Liver (tissue), 9 donors: ENCODE results near the gene CRLF3. TPM values are rescaled to one million over a fixed set of nuclear protein-coding genes. Genes with fewer than 3 reads are reported as not detected.

ENCODE experiments used
- DNase-seq: peaks from one replicate; pipeline ENCODE4 v3.0.0-alpha.2; 2017; ENCODE audit warnings: low spot score
- H3K27ac ChIP-seq, 2 donors: one replicate each; pipeline ENCODE4 v1.7.0; 2013; ENCODE audit warnings: inconsistent platforms in 2 of 2, low read length in 2 of 2, control low read depth in 1 of 2, low read depth in 1 of 2, mild to moderate bottlenecking in 1 of 2
- H3K27me3 ChIP-seq, 4 donors: one replicate each; pipeline versions ENCODE4 v1.6.1 to v1.7.0; 2013; ENCODE audit warnings: low read length in 3 of 4, inconsistent platforms in 1 of 4, mild to moderate bottlenecking in 1 of 4, moderate library complexity in 1 of 4; ENCODE audit not compliant: control insufficient read depth in 4 of 4, insufficient read depth in 4 of 4
- H3K36me3 ChIP-seq, 4 donors: one replicate each; pipeline versions ENCODE4 v1.6.1 to v1.7.0; 2013; ENCODE audit warnings: low read length in 3 of 4, mild to moderate bottlenecking in 3 of 4, low read depth in 1 of 4, moderate library complexity in 1 of 4; ENCODE audit not compliant: control insufficient read depth in 4 of 4, insufficient read depth in 3 of 4
- H3K4me1 ChIP-seq, 4 donors: one replicate each; pipeline versions ENCODE4 v1.6.1 to v1.7.0; 2013; ENCODE audit warnings: low read length in 3 of 4, mild to moderate bottlenecking in 3 of 4, moderate library complexity in 1 of 4; ENCODE audit not compliant: control insufficient read depth in 4 of 4, insufficient read depth in 4 of 4
- H3K4me3 ChIP-seq, 3 donors: one replicate each; pipeline versions ENCODE4 v1.6.1 to v1.7.0; 2013; ENCODE audit warnings: low read length in 3 of 3, control low read depth in 1 of 3, low read depth in 1 of 3, mild to moderate bottlenecking in 1 of 3
- H3K9ac ChIP-seq, 2 donors: one replicate each; pipeline ENCODE4 v1.7.0; 2013; ENCODE audit warnings: low read length in 2 of 2, mild to moderate bottlenecking in 2 of 2, moderate library complexity in 2 of 2, control low read depth in 1 of 2, low read depth in 1 of 2
- H3K9me3 ChIP-seq, 4 donors: one replicate each; pipeline versions ENCODE4 v1.6.1 to v1.7.0; 2013; ENCODE audit warnings: low read length in 3 of 4; ENCODE audit not compliant: control insufficient read depth in 4 of 4
- EGR1 ChIP-seq, 2 donors: IDR thresholded peaks; 2 replicates each; pipeline ENCODE4 v1.6.1; 2016 to 2018; ENCODE audit warnings: antibody characterized with exemption in 2 of 2, low read depth in 2 of 2
- FOXA1 ChIP-seq: IDR thresholded peaks from 2 replicates; pipeline ENCODE4 v1.6.1; 2016; ENCODE audit warnings: antibody characterized with exemption
- FOXA2 ChIP-seq: IDR thresholded peaks from 2 replicates; pipeline ENCODE4 v1.6.1; 2016; ENCODE audit warnings: antibody characterized with exemption
- GABPA ChIP-seq, 2 donors: IDR thresholded peaks in 1 of 2; conservative IDR thresholded peaks in 1 of 2; 2 replicates each; pipeline ENCODE4 v1.6.1; 2016; ENCODE audit warnings: antibody characterized with exemption in 2 of 2, mild to moderate bottlenecking in 1 of 2, moderate library complexity in 1 of 2
- HNF4A ChIP-seq, 2 donors: conservative IDR thresholded peaks; 2 replicates each; pipeline ENCODE4 v1.6.1; 2016; ENCODE audit warnings: antibody characterized with exemption in 2 of 2, mild to moderate bottlenecking in 2 of 2
- HNF4G ChIP-seq: IDR thresholded peaks from 2 replicates; pipeline ENCODE4 v1.6.1; 2016; ENCODE audit warnings: antibody characterized with exemption
- JUND ChIP-seq, 2 donors: IDR thresholded peaks; 2 replicates each; pipeline ENCODE4 v1.6.1; 2016; ENCODE audit warnings: antibody characterized with exemption in 2 of 2
- NR2F2 ChIP-seq: IDR thresholded peaks from 2 replicates; pipeline ENCODE4 v1.6.1; 2016; ENCODE audit warnings: antibody characterized with exemption
- RAD21 ChIP-seq, 2 donors: IDR thresholded peaks; 2 replicates each; pipeline ENCODE4 v1.6.1; 2016; ENCODE audit warnings: antibody characterized with exemption in 2 of 2, mild to moderate bottlenecking in 2 of 2
- RXRA ChIP-seq, 2 donors: IDR thresholded peaks; 2 replicates each; pipeline ENCODE4 v1.6.1; 2017 to 2018; ENCODE audit warnings: antibody characterized with exemption in 2 of 2, mild to moderate bottlenecking in 1 of 2
- SP1 ChIP-seq: IDR thresholded peaks from 2 replicates; pipeline ENCODE4 v1.6.1; 2018; ENCODE audit warnings: antibody characterized with exemption, mild to moderate bottlenecking
- TAF1 ChIP-seq: conservative IDR thresholded peaks from 2 replicates; pipeline ENCODE4 v1.6.1; 2016; ENCODE audit warnings: antibody characterized with exemption, mild to moderate bottlenecking
- YY1 ChIP-seq: IDR thresholded peaks from 2 replicates; pipeline ENCODE4 v1.6.1; 2016; ENCODE audit warnings: antibody characterized with exemption, mild to moderate bottlenecking
- ZBTB33 ChIP-seq: IDR thresholded peaks from 2 replicates; pipeline ENCODE4 v1.6.1; 2016; ENCODE audit warnings: antibody characterized with exemption
- WGBS: extraction: QIAGEN DNeasy Blood & Tissue Kit; methylation state at CpG from one replicate; pipeline ENCODE4 v1.1.7; 2013; 5-methylcytosine and 5-hydroxymethylcytosine counted together
- polyA plus RNA-seq, 2 donors: library from polyadenylated mRNA; stranded (reverse) in 1 of 2; unstranded in 1 of 2; fragments of 200-250 nt in 1 of 2; fragments of >200 nt in 1 of 2; fragmentation: Nextera tagmentation in 1 of 2; extraction: Ambion mirVana in 1 of 2; gene quantifications; one replicate each; pipeline versions ENCODE4 v1.2.1 to v1.2.3, GENCODE V29; 2013 to 2015
- total RNA-seq, 2 donors: library from RNA; depleted of rRNA; stranded (reverse); fragments of >200 nt; gene quantifications; one replicate each; pipeline ENCODE4 v1.2.3, GENCODE V29; 2014
- TF ChIP-seq, protein P1 (sequence below): IDR thresholded peaks from 2 replicates; pipeline ENCODE4 v1.6.1; 2016; ENCODE audit warnings: antibody characterized with exemption
- TF ChIP-seq, protein P2 (sequence below): IDR thresholded peaks from 2 replicates; pipeline ENCODE4 v1.6.1; 2016; ENCODE audit warnings: antibody characterized with exemption, mild to moderate bottlenecking
- TF ChIP-seq, protein P3 (sequence below): fragments of 150-350 bp; IDR thresholded peaks from 2 replicates; pipeline ENCODE4 v1.5.1; 2017; ENCODE audit warnings: improper control_type of control experiment, low read depth, low read length; ENCODE audit not compliant: missing input control
- TF ChIP-seq, protein P4 (sequence below): IDR thresholded peaks from 2 replicates; pipeline ENCODE4 v1.6.1; 2016; ENCODE audit warnings: antibody characterized with exemption
- donor health status: healthy.
- donor health status: healthy.
- donor health status: healthy.
- donor health status: healthy.
- donor health status: healthy.

Gene CRLF3
- total and polyA plus RNA-seq, 4 donors: 2.4 to 26.5 (median 4.6) TPM

GRCh38 chr17:30793282-30793977, 31.1 kb downstream of the CRLF3 start:
- Histone ChIP-seq H3K27ac (no peak overlapping the region), H3K9me3 (no peaks in the 10 kb centered on the region), H3K27me3 (no peaks in the 10 kb centered on the region), H3K4me1 (peaks cover 0 to 4% (median 0%) of the 10 kb centered on the region in 4 donors), H3K36me3 (peaks cover 3 to 12% (median 11%) of the 10 kb centered on the region in 4 donors), H3K9ac (no peak overlapping the region), H3K4me3 (no peak overlapping the region)
- WGBS: 96% methylated on average over 9 of the region's 9 CpGs
- no peak for DNase-seq
- TF ChIP-seq YY1: no peak
- no peak for TF ChIP-seq GABPA (IDR thresholded peaks at IDR 0.05 in 1 of 2, conservative IDR thresholded peaks at IDR 0.05 in 1 of 2)
- TF ChIP-seq TAF1: no peak
- TF ChIP-seq, protein P1, sequence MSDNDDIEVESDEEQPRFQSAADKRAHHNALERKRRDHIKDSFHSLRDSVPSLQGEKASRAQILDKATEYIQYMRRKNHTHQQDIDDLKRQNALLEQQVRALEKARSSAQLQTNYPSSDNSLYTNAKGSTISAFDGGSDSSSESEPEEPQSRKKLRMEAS: no peak
- TF ChIP-seq, protein P2, sequence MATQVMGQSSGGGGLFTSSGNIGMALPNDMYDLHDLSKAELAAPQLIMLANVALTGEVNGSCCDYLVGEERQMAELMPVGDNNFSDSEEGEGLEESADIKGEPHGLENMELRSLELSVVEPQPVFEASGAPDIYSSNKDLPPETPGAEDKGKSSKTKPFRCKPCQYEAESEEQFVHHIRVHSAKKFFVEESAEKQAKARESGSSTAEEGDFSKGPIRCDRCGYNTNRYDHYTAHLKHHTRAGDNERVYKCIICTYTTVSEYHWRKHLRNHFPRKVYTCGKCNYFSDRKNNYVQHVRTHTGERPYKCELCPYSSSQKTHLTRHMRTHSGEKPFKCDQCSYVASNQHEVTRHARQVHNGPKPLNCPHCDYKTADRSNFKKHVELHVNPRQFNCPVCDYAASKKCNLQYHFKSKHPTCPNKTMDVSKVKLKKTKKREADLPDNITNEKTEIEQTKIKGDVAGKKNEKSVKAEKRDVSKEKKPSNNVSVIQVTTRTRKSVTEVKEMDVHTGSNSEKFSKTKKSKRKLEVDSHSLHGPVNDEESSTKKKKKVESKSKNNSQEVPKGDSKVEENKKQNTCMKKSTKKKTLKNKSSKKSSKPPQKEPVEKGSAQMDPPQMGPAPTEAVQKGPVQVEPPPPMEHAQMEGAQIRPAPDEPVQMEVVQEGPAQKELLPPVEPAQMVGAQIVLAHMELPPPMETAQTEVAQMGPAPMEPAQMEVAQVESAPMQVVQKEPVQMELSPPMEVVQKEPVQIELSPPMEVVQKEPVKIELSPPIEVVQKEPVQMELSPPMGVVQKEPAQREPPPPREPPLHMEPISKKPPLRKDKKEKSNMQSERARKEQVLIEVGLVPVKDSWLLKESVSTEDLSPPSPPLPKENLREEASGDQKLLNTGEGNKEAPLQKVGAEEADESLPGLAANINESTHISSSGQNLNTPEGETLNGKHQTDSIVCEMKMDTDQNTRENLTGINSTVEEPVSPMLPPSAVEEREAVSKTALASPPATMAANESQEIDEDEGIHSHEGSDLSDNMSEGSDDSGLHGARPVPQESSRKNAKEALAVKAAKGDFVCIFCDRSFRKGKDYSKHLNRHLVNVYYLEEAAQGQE: no peak
- TF ChIP-seq, protein P3, sequence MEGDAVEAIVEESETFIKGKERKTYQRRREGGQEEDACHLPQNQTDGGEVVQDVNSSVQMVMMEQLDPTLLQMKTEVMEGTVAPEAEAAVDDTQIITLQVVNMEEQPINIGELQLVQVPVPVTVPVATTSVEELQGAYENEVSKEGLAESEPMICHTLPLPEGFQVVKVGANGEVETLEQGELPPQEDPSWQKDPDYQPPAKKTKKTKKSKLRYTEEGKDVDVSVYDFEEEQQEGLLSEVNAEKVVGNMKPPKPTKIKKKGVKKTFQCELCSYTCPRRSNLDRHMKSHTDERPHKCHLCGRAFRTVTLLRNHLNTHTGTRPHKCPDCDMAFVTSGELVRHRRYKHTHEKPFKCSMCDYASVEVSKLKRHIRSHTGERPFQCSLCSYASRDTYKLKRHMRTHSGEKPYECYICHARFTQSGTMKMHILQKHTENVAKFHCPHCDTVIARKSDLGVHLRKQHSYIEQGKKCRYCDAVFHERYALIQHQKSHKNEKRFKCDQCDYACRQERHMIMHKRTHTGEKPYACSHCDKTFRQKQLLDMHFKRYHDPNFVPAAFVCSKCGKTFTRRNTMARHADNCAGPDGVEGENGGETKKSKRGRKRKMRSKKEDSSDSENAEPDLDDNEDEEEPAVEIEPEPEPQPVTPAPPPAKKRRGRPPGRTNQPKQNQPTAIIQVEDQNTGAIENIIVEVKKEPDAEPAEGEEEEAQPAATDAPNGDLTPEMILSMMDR: no peak
- no peak for TF ChIP-seq FOXA2
- TF ChIP-seq NR2F2: no peak
- no peak for TF ChIP-seq EGR1 (IDR thresholded peaks at IDR 0.05; ENCODE audit: low read depth in 2 of 2)
- no peak for TF ChIP-seq SP1
- TF ChIP-seq FOXA1: no peak

GRCh38 chr17:30790279-30790678, 34.2 kb downstream of the CRLF3 start:
- no peaks in the 10 kb centered on the region for H3K27me3 ChIP-seq
- H3K9me3 ChIP-seq: no peaks in the 10 kb centered on the region
- TF ChIP-seq, protein P3: no peak
- TF ChIP-seq RXRA (IDR thresholded peaks at IDR 0.05) (no peak), GABPA (IDR thresholded peaks at IDR 0.05 in 1 of 2, conservative IDR thresholded peaks at IDR 0.05 in 1 of 2) (no peak), JUND (IDR thresholded peaks at IDR 0.05) (no peak), FOXA2 (no peak), TAF1 (no peak), NR2F2 (no peak), FOXA1 (no peak), RAD21 (IDR thresholded peaks at IDR 0.05) (no peak), ZBTB33 (no peak), HNF4G (no peak), SP1 (no peak), HNF4A (conservative IDR thresholded peaks at IDR 0.05) (no peak), YY1 (no peak), EGR1 (IDR thresholded peaks at IDR 0.05; ENCODE audit: low read depth in 2 of 2) (no peak)
- TF ChIP-seq, protein P4, sequence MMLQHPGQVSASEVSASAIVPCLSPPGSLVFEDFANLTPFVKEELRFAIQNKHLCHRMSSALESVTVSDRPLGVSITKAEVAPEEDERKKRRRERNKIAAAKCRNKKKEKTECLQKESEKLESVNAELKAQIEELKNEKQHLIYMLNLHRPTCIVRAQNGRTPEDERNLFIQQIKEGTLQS: no peak
- TF ChIP-seq, protein P1: no peak
- H3K4me1 ChIP-seq: peaks cover 0 to 4% (median 0%) of the 10 kb centered on the region in 4 donors
- H3K9ac ChIP-seq: no peak overlapping the region
- no peak overlapping the region for H3K27ac ChIP-seq
- no peak overlapping the region for H3K4me3 ChIP-seq
- no peak for DNase-seq
- WGBS: 58% methylated on average over 2 of the region's 2 CpGs
- H3K36me3 ChIP-seq: peaks cover 1 to 13% (median 11%) of the 10 kb centered on the region in 4 donors
